PFSK-1 (cell line): ENCODE data around the gene SMIM10L2A.

Experiments used
- FOXP2 ChIP-seq: optimal IDR thresholded peaks from 2 replicates; pipeline ENCODE3; 2011; ENCODE audit warnings: borderline replicate concordance, control low read depth, inconsistent platforms; ENCODE audit not compliant: insufficient read depth; ENCODE audit errors: extremely low read length, extremely low read depth
- POLR2AphosphoS5 ChIP-seq: IDR thresholded peaks from 2 replicates; pipeline ENCODE4 v1.6.1; 2012; ENCODE audit warnings: low read depth, mild to moderate bottlenecking, control low read depth, low read length, moderate library complexity
- SIN3A ChIP-seq: IDR thresholded peaks from 2 replicates; pipeline ENCODE4 v1.6.1; 2012; ENCODE audit warnings: mild to moderate bottlenecking, low read length, moderate library complexity, borderline replicate concordance; ENCODE audit not compliant: insufficient read depth
- TAF1 ChIP-seq: IDR thresholded peaks from 2 replicates; pipeline ENCODE4 v1.6.1; 2012; ENCODE audit warnings: low read length, control low read depth, borderline replicate concordance; ENCODE audit not compliant: insufficient read depth
- TF ChIP-seq, protein P1 (sequence below), 2 experiments: IDR thresholded peaks; 2 replicates each; pipeline versions ENCODE4 v1.6.1 to v1.8.0; 2011 to 2012; ENCODE audit warnings: low read depth in 2 of 2, low read length in 2 of 2, control low read depth in 1 of 2, inconsistent platforms in 1 of 2, mild to moderate bottlenecking in 1 of 2, moderate library complexity in 1 of 2; ENCODE audit not compliant: insufficient read depth in 1 of 2

The SMIM10L2A gene

DNA sequence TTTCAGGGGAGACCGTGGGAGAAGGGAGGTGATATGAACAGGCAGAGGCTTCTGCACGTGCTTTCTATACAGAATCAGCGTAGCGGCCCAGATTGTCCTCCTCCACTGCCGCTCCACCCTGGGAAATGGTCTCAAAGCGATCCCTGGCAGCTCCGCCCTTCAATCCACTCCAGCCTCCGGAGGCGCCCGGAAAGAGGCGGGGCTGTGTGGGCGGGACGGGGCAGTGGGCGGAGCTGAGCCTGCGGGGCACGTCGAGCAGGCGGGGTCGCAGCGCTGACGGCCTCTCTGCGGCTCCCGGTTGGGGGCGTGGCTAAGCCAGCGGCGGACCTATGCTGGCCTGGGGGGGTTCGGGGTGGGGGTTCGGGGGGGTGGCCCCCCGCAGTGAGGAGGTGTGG lies 210 bp upstream of the SMIM10L2A start:
- TF ChIP-seq TAF1, result no peak
- TF ChIP-seq FOXP2, result no peak
- TF ChIP-seq POLR2AphosphoS5, result no peak
- TF ChIP-seq, protein P1, sequence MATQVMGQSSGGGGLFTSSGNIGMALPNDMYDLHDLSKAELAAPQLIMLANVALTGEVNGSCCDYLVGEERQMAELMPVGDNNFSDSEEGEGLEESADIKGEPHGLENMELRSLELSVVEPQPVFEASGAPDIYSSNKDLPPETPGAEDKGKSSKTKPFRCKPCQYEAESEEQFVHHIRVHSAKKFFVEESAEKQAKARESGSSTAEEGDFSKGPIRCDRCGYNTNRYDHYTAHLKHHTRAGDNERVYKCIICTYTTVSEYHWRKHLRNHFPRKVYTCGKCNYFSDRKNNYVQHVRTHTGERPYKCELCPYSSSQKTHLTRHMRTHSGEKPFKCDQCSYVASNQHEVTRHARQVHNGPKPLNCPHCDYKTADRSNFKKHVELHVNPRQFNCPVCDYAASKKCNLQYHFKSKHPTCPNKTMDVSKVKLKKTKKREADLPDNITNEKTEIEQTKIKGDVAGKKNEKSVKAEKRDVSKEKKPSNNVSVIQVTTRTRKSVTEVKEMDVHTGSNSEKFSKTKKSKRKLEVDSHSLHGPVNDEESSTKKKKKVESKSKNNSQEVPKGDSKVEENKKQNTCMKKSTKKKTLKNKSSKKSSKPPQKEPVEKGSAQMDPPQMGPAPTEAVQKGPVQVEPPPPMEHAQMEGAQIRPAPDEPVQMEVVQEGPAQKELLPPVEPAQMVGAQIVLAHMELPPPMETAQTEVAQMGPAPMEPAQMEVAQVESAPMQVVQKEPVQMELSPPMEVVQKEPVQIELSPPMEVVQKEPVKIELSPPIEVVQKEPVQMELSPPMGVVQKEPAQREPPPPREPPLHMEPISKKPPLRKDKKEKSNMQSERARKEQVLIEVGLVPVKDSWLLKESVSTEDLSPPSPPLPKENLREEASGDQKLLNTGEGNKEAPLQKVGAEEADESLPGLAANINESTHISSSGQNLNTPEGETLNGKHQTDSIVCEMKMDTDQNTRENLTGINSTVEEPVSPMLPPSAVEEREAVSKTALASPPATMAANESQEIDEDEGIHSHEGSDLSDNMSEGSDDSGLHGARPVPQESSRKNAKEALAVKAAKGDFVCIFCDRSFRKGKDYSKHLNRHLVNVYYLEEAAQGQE (IDR thresholded peaks at IDR 0.05; ENCODE audit: insufficient read depth in 1 of 2, low read depth in 2 of 2, low read length in 2 of 2), result no peak
- no peak for TF ChIP-seq SIN3A

DNA sequence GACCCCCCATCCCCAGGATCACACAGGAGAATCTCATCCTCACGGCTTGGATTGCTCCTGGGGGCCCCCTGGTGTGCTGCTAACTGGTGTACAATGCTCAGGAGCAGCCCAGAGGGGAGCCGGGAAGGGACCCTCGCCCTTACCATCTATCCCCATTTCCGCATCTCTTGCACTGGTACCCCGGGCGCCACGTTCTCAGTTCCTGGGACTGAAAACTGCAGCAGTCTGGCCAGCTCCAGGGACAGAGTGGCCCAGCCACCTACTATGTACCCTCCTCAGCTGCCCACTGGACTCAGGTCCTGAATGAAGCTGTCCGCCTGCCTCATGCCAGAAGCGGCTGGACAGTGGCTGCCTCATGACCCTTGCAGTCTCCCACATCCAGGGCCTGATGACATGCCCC lies 2.7 kb downstream of the SMIM10L2A start:
- no peak for TF ChIP-seq TAF1
- no peak for TF ChIP-seq SIN3A

DNA sequence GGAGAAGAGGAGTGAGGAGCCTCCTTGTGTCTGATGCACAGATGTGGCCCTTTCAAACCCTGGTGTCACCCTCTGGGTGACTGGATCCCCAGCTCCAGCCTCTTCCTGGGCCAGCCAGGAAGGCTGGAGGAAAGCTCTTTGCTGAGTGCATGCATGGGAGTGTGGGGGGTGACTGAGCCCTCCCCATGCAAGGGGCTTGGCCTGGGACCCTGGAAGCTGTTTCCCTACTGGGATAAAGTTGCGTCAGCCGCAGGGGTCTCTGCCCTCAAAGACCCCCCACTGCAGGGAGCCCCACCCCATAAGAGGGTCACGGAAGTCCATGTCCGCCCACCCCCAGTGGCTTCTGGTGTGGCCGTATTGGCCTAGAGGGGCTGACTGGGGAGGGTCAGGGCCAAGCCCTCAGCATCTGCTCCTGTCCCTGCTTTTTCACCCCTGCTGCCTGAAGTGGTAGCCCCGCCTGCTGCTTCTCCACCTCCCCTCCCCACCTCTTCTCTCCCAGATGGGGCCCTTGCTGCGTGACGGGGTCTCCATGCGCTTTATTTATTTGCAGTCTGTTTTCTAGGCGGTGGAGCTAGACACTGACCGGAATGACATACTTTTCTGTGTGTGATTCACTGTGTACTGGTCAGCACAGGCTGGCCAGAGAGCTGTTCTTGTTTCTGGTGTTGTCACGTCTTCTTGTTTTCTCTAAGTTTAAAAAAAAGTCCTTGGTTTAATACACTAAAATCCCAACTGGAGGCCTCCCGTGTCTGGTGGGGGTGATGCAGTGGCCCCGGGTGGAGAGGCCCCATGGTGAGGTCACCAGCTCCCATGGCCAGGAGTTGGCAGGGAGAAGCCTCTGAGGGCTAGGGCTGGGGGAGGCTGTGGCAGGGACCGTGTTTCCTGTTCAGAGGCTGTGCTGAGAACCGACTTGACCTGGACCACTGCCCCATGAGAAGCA lies 3.6 kb downstream of the SMIM10L2A start:
- no peak for TF ChIP-seq TAF1
- no peak for TF ChIP-seq POLR2AphosphoS5
- TF ChIP-seq FOXP2, result no peak
- TF ChIP-seq, protein P1 (IDR thresholded peaks at IDR 0.05; ENCODE audit: insufficient read depth in 1 of 2, low read depth in 2 of 2, low read length in 2 of 2), result no peak
- TF ChIP-seq SIN3A, result no peak

DNA sequence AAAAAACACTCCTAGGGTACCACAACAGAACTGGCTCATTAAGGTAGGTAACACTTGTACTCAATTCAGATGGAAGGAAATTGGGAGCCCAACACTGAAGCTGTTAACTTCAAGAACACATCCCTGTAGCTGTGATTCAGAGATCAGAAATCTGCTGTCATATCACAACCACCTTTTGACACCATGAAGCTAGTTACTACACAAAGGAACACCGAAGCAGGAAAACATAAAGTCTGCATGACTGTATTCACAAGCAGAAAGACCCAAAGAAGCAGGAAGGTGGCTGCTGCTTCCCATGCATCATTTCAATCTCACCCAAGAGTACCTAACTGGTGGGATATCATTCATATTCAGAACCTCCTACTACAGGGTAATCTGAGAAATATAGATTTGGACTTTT lies 7.7 kb downstream of the SMIM10L2A start:
- TF ChIP-seq POLR2AphosphoS5 (no peak), TAF1 (no peak), FOXP2 (no peak), SIN3A (no peak)
- TF ChIP-seq, protein P1 (IDR thresholded peaks at IDR 0.05; ENCODE audit: insufficient read depth in 1 of 2, low read depth in 2 of 2, low read length in 2 of 2), result no peak

DNA sequence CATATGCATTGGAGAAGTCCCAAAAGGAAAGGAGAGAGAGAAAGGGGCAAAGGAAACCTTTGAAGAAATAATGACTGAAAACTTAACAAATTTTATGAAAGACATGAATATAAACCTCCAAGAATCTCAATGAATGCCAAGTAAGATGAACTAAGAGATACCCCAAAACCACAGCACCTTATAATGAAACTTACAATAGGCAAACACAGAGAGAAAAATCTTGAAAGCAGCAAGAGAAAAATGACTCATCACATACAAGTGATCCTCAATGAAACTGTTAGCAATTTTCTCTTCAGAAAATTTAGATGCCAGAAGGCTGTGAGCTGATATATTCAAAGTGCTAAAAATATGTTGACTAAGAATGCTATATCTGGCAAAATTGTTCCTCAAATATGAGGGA lies 10.1 kb downstream of the SMIM10L2A start:
- TF ChIP-seq, protein P1 (IDR thresholded peaks at IDR 0.05; ENCODE audit: insufficient read depth in 1 of 2, low read depth in 2 of 2, low read length in 2 of 2), result no peak
- TF ChIP-seq FOXP2 (no peak), SIN3A (no peak), TAF1 (no peak), POLR2AphosphoS5 (no peak)
